ENCODE measurements around the gene HOXC4.

GRCh38 chr12:54042970-54043853 is 10.4 kb upstream of the HOXC4 start:
- TF ChIP-seq, protein P1, sequence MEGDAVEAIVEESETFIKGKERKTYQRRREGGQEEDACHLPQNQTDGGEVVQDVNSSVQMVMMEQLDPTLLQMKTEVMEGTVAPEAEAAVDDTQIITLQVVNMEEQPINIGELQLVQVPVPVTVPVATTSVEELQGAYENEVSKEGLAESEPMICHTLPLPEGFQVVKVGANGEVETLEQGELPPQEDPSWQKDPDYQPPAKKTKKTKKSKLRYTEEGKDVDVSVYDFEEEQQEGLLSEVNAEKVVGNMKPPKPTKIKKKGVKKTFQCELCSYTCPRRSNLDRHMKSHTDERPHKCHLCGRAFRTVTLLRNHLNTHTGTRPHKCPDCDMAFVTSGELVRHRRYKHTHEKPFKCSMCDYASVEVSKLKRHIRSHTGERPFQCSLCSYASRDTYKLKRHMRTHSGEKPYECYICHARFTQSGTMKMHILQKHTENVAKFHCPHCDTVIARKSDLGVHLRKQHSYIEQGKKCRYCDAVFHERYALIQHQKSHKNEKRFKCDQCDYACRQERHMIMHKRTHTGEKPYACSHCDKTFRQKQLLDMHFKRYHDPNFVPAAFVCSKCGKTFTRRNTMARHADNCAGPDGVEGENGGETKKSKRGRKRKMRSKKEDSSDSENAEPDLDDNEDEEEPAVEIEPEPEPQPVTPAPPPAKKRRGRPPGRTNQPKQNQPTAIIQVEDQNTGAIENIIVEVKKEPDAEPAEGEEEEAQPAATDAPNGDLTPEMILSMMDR (IDR thresholded peaks at IDR 0.05; ENCODE audit: insufficient read depth, low read depth, low read length) = no peak
- no peak for TF ChIP-seq EZH2 (IDR thresholded peaks at IDR 0.05; ENCODE audit: insufficient read depth, low read length)
